HG03095 (cell line): ENCODE measurements around the gene SAG.
A peak's percentile ranks its signal among the peaks of the same experiment; 100 is the strongest.
"Not testable (repeated sequence)": the region's sequence is repeated elsewhere in the genome, so short reads cannot be mapped to it uniquely, and the experiment has no call there.

Source experiments
- ATAC-seq: cut with Tn5 transposase; IDR thresholded peaks from one replicate; pipeline ENCODE4 v1.9.1; 2021; ENCODE audit warnings: moderate library complexity; ENCODE audit not compliant: unreplicated experiment

The SAG gene

GRCh38 chr2:233328922-233329321 is 21.3 kb downstream of the SAG start:
- ATAC-seq, result no peak

GRCh38 chr2:233329489-233330135 is 22.0 kb downstream of the SAG start:
- no peak for ATAC-seq

GRCh38 chr2:233331536-233331935 is 23.9 kb downstream of the SAG start:
- peak; percentile 89 for ATAC-seq

- ATAC-seq, result no peak
Measured at GRCh38 chr2:233332125-233332524, 24.5 kb downstream of the SAG start.

GRCh38 chr2:233334915-233335314 is 27.3 kb downstream of the SAG start:
- no peak for ATAC-seq

GRCh38 chr2:233336091-233336490 is 28.5 kb downstream of the SAG start:
- ATAC-seq, result not testable (repeated sequence)

GRCh38 chr2:233336541-233336940 is 28.9 kb downstream of the SAG start:
- ATAC-seq, result no peak

GRCh38 chr2:233338046-233338445 is 30.4 kb downstream of the SAG start:
- ATAC-seq, result no peak

- no peak for ATAC-seq
Measured at GRCh38 chr2:233338812-233339368, 31.3 kb downstream of the SAG start.

- ATAC-seq, result no peak
Measured at GRCh38 chr2:233339427-233339826, 31.8 kb downstream of the SAG start.

- no peak for ATAC-seq
Measured at GRCh38 chr2:233341296-233341695, 33.7 kb downstream of the SAG start.

- no peak for ATAC-seq
Measured at GRCh38 chr2:233342301-233342700, 34.7 kb downstream of the SAG start.

GRCh38 chr2:233343171-233343705 is 35.6 kb downstream of the SAG start:
- ATAC-seq, result no peak

- no peak for ATAC-seq
Measured at GRCh38 chr2:233346376-233346775, 38.8 kb downstream of the SAG start.

GRCh38 chr2:233346930-233347329 is 39.3 kb downstream of the SAG start:
- no peak for ATAC-seq

GRCh38 chr2:233349005-233349998 is 41.7 kb downstream of the SAG start:
- ATAC-seq, result peak; percentile 50

- ATAC-seq, result no peak
Measured at GRCh38 chr2:233350708-233351107, 43.1 kb downstream of the SAG start.

- no peak for ATAC-seq
Measured at GRCh38 chr2:233351423-233351822, 43.8 kb downstream of the SAG start.

GRCh38 chr2:233352141-233352842 is 44.7 kb downstream of the SAG start:
- ATAC-seq, result no peak

GRCh38 chr2:233353101-233353768 is 45.6 kb downstream of the SAG start:
- no peak for ATAC-seq
